ENCODE results near the gene ATXN7L1.

ATXN7L1 gene

GRCh38 chr7:105816954-105817615 lies 59.3 kb downstream of the ATXN7L1 start:
- no peak for TF ChIP-seq POU6F1 (CRISPR knock-in tag; IDR thresholded peaks at IDR 0.05; ENCODE audit: borderline replicate concordance, low read depth)
- TF ChIP-seq SNAI2 (CRISPR knock-in tag; IDR thresholded peaks at IDR 0.05): no peak
- no peak for TF ChIP-seq CSDC2 (CRISPR knock-in tag; IDR thresholded peaks at IDR 0.05)
- TF ChIP-seq ZFP30 (CRISPR knock-in tag; IDR thresholded peaks at IDR 0.05): no peak
- no peak for TF ChIP-seq CREB5 (CRISPR knock-in tag; IDR thresholded peaks at IDR 0.05; ENCODE audit: low read depth)
- no peak for ATAC-seq

GRCh38 chr7:105816266-105816843 lies 60.0 kb downstream of the ATXN7L1 start:
- TF ChIP-seq ESRRG (CRISPR knock-in tag; IDR thresholded peaks at IDR 0.05): no peak
- no peak for ATAC-seq

GRCh38 chr7:105815576-105815975 lies 60.8 kb downstream of the ATXN7L1 start:
- no peak for ATAC-seq

GRCh38 chr7:105814481-105814880 lies 61.9 kb downstream of the ATXN7L1 start:
- ATAC-seq: no peak
- TF ChIP-seq ZC3H10 (CRISPR knock-in tag; IDR thresholded peaks at IDR 0.05): no peak
- no peak for TF ChIP-seq ZFP30 (CRISPR knock-in tag; IDR thresholded peaks at IDR 0.05)
- no peak for TF ChIP-seq ARNTL (CRISPR knock-in tag; IDR thresholded peaks at IDR 0.05; ENCODE audit: borderline replicate concordance, low read depth)
- TF ChIP-seq PATZ1 (CRISPR knock-in tag; IDR thresholded peaks at IDR 0.05; ENCODE audit: borderline replicate concordance): no peak
- no peak for TF ChIP-seq TSHZ2 (CRISPR knock-in tag; IDR thresholded peaks at IDR 0.05)
- no peak for TF ChIP-seq ZFP3 (CRISPR knock-in tag; IDR thresholded peaks at IDR 0.05)
- no peak for TF ChIP-seq ZNF70 (CRISPR knock-in tag; IDR thresholded peaks at IDR 0.05)
- no peak for TF ChIP-seq ZNF8 (CRISPR knock-in tag; IDR thresholded peaks at IDR 0.05)
- TF ChIP-seq RARB (CRISPR knock-in tag; IDR thresholded peaks at IDR 0.05): no peak
- no peak for TF ChIP-seq BACH2 (CRISPR knock-in tag; IDR thresholded peaks at IDR 0.05; ENCODE audit: borderline replicate concordance)
- TF ChIP-seq ESRRG (CRISPR knock-in tag; IDR thresholded peaks at IDR 0.05): no peak
- no peak for TF ChIP-seq GLIS3 (CRISPR knock-in tag; IDR thresholded peaks at IDR 0.05)
- no peak for TF ChIP-seq CSRNP3 (CRISPR knock-in tag; IDR thresholded peaks at IDR 0.05)
- TF ChIP-seq POU6F1 (CRISPR knock-in tag; IDR thresholded peaks at IDR 0.05; ENCODE audit: borderline replicate concordance, low read depth): no peak
- no peak for TF ChIP-seq CSDC2 (CRISPR knock-in tag; IDR thresholded peaks at IDR 0.05)
- TF ChIP-seq ISL1 (CRISPR knock-in tag; IDR thresholded peaks at IDR 0.05): no peak
- no peak for TF ChIP-seq PPARA (CRISPR knock-in tag; IDR thresholded peaks at IDR 0.05; ENCODE audit: borderline replicate concordance)

More at GRCh38 chr7:105815576-105815975, 60.8 kb downstream of the ATXN7L1 start:
- TF ChIP-seq CSRNP3 (CRISPR knock-in tag; IDR thresholded peaks at IDR 0.05) (no peak), RARB (CRISPR knock-in tag; IDR thresholded peaks at IDR 0.05) (no peak), ARNTL (CRISPR knock-in tag; IDR thresholded peaks at IDR 0.05; ENCODE audit: borderline replicate concordance, low read depth) (no peak), ISL1 (CRISPR knock-in tag; IDR thresholded peaks at IDR 0.05) (no peak), ZC3H10 (CRISPR knock-in tag; IDR thresholded peaks at IDR 0.05) (no peak), ZFP3 (CRISPR knock-in tag; IDR thresholded peaks at IDR 0.05) (no peak), GLIS3 (CRISPR knock-in tag; IDR thresholded peaks at IDR 0.05) (no peak), OSR1 (CRISPR knock-in tag; IDR thresholded peaks at IDR 0.05) (no peak), ESRRG (CRISPR knock-in tag; IDR thresholded peaks at IDR 0.05) (no peak)
